ENCODE data around the gene PIGB. TPM values are rescaled to one million over a fixed set of nuclear protein-coding genes. Genes with fewer than 3 reads are reported as not detected.
"Not testable (repeated sequence)": the region's sequence is repeated elsewhere in the genome, so short reads cannot be mapped to it uniquely, and the experiment has no call there.

Gene PIGB
- total and polyA plus RNA-seq, 4 donors = 3.4 to 9.7 (median 4.8) TPM

GRCh38 chr15:55277116-55277564 is 41.9 kb upstream of the PIGB start:
- H3K4me3 ChIP-seq (ENCODE audit: low read depth in 1 of 3, low read length in 3 of 3) = no peak overlapping the region
- peaks cover 0 to 1% (median 0%) of the 10 kb centered on the region in 4 donors for H3K4me1 ChIP-seq (ENCODE audit: control insufficient read depth in 4 of 4, insufficient read depth in 4 of 4, low read length in 3 of 4)
- H3K27me3 ChIP-seq (ENCODE audit: control insufficient read depth in 4 of 4, insufficient read depth in 4 of 4, low read length in 3 of 4) = no peaks in the 10 kb centered on the region
- no peaks in the 10 kb centered on the region for H3K36me3 ChIP-seq (ENCODE audit: control insufficient read depth in 4 of 4, insufficient read depth in 3 of 4, low read depth in 1 of 4, low read length in 3 of 4)
- TF ChIP-seq, protein P1, sequence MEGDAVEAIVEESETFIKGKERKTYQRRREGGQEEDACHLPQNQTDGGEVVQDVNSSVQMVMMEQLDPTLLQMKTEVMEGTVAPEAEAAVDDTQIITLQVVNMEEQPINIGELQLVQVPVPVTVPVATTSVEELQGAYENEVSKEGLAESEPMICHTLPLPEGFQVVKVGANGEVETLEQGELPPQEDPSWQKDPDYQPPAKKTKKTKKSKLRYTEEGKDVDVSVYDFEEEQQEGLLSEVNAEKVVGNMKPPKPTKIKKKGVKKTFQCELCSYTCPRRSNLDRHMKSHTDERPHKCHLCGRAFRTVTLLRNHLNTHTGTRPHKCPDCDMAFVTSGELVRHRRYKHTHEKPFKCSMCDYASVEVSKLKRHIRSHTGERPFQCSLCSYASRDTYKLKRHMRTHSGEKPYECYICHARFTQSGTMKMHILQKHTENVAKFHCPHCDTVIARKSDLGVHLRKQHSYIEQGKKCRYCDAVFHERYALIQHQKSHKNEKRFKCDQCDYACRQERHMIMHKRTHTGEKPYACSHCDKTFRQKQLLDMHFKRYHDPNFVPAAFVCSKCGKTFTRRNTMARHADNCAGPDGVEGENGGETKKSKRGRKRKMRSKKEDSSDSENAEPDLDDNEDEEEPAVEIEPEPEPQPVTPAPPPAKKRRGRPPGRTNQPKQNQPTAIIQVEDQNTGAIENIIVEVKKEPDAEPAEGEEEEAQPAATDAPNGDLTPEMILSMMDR (IDR thresholded peaks at IDR 0.05; ENCODE audit: low read depth, low read length, missing input control) = no peak
- no peak overlapping the region for H3K9ac ChIP-seq (ENCODE audit: low read depth in 1 of 2, low read length in 2 of 2)
- DNase-seq (ENCODE audit: low spot score) = no peak
- 64% methylated on average over 7 of the region's 7 CpGs for WGBS
- H3K27ac ChIP-seq (ENCODE audit: low read depth in 1 of 2, low read length in 2 of 2) = peak overlapping the region in 1 of 2 donors; percentile 9
- H3K9me3 ChIP-seq (ENCODE audit: control insufficient read depth in 4 of 4, low read length in 3 of 4) = no peaks in the 10 kb centered on the region

- TF ChIP-seq EGR1 (IDR thresholded peaks at IDR 0.05; ENCODE audit: low read depth in 2 of 2) = no peak
- no peak for TF ChIP-seq TAF1 (conservative IDR thresholded peaks at IDR 0.05)
- TF ChIP-seq NR2F2 (IDR thresholded peaks at IDR 0.05) = no peak
- no peak for TF ChIP-seq MAX (IDR thresholded peaks at IDR 0.05)
- no peak for TF ChIP-seq HNF4A (conservative IDR thresholded peaks at IDR 0.05)
- no peak for TF ChIP-seq JUND (IDR thresholded peaks at IDR 0.05)
- H3K27ac ChIP-seq (ENCODE audit: low read depth in 1 of 2, low read length in 2 of 2) = peak overlapping the region in 1 of 2 donors; percentile 9
- H3K4me1 ChIP-seq (ENCODE audit: control insufficient read depth in 4 of 4, insufficient read depth in 4 of 4, low read length in 3 of 4) = peaks cover 0 to 1% (median 0%) of the 10 kb centered on the region in 4 donors
- no peak overlapping the region for H3K4me3 ChIP-seq (ENCODE audit: low read depth in 1 of 3, low read length in 3 of 3)
- no peak overlapping the region for H3K9ac ChIP-seq (ENCODE audit: low read depth in 1 of 2, low read length in 2 of 2)
- H3K36me3 ChIP-seq (ENCODE audit: control insufficient read depth in 4 of 4, insufficient read depth in 3 of 4, low read depth in 1 of 4, low read length in 3 of 4) = no peaks in the 10 kb centered on the region
- WGBS = 82% methylated on average over 2 of the region's 2 CpGs
- H3K9me3 ChIP-seq (ENCODE audit: control insufficient read depth in 4 of 4, low read length in 3 of 4) = no peaks in the 10 kb centered on the region
- H3K27me3 ChIP-seq (ENCODE audit: control insufficient read depth in 4 of 4, insufficient read depth in 4 of 4, low read length in 3 of 4) = no peaks in the 10 kb centered on the region
- no peak for DNase-seq (ENCODE audit: low spot score)
Observed at GRCh38 chr15:55277715-55278114, 41.3 kb upstream of the PIGB start.

DNA sequence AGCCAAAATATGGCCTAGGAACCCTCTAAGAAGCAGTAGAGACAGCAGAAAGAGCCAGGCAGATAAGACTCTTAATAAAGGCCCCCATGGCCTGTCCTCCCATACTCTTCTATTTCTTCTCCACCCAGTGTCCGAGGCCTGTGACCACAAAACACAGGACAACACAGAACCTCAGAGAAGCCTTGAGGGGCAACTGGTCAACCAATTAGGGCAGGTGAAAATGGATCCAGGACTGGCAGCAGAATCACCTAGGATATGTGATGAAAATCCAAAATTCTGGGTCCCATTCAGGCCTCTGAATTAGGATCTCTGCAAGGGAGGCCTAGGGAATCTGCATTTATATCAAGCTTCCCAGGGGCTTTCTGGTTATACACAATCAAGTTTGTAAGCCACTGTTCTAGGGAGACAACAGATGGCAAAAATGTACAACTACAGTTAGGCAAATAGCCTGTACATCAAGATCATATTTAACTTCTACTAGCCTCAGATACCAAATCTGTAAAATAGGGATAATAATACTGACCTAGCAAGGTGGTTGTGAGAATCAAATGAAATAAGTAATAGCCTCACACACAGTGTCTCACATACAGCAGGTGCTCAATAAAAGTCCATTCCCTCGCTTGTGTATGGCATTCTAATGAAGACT is 39.8 kb upstream of the PIGB start:
- Histone ChIP-seq H3K4me3 (ENCODE audit: low read depth in 1 of 3, low read length in 3 of 3) (no peak overlapping the region), H3K27me3 (ENCODE audit: control insufficient read depth in 4 of 4, insufficient read depth in 4 of 4, low read length in 3 of 4) (no peaks in the 10 kb centered on the region), H3K9me3 (ENCODE audit: control insufficient read depth in 4 of 4, low read length in 3 of 4) (no peaks in the 10 kb centered on the region), H3K27ac (ENCODE audit: low read depth in 1 of 2, low read length in 2 of 2) (peak overlapping the region in 1 of 2 donors; percentile 1), H3K36me3 (ENCODE audit: control insufficient read depth in 4 of 4, insufficient read depth in 3 of 4, low read depth in 1 of 4, low read length in 3 of 4) (no peaks in the 10 kb centered on the region), H3K9ac (ENCODE audit: low read depth in 1 of 2, low read length in 2 of 2) (no peak overlapping the region), H3K4me1 (ENCODE audit: control insufficient read depth in 4 of 4, insufficient read depth in 4 of 4, low read length in 3 of 4) (peaks cover 0 to 3% (median under 1%) of the 10 kb centered on the region in 4 donors)
- 94% methylated on average over 2 of the region's 2 CpGs for WGBS
- no peak for DNase-seq (ENCODE audit: low spot score)
- TF ChIP-seq TAF1 (conservative IDR thresholded peaks at IDR 0.05) (no peak), NR2F2 (IDR thresholded peaks at IDR 0.05) (no peak), FOXA2 (IDR thresholded peaks at IDR 0.05) (no peak), YY1 (IDR thresholded peaks at IDR 0.05) (no peak), RXRA (IDR thresholded peaks at IDR 0.05) (no peak), HNF4A (conservative IDR thresholded peaks at IDR 0.05) (no peak)

DNA sequence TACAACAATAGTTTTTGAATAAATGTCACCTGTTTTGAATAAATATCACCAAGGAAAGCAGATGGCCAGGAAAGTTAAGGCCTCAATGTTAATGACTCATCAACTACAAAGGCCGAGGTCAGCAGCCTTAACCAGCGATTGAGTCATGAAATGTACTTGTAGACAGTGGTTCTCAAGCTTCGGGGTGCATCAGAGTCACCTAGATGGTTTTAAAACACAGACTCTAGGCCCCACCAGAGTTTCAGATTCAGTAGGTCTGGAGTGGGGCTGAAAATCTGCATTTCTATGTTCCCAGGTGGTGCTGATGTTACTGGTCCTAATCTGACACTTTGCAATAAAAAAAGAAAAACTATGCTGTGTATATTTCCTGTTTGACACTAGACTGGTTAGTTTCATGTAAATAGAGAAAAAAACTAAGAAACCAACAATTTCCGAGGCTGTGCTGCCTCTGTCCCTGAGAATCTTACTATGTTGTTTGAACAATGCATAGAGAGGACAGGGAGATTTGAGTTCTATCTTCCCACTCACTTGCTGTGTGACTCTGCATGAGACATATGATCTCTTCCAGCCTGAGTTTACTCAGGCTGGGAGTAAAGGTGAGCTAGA is 39.2 kb upstream of the PIGB start:
- no peak for DNase-seq (ENCODE audit: low spot score)
- Histone ChIP-seq H3K36me3 (ENCODE audit: control insufficient read depth in 4 of 4, insufficient read depth in 3 of 4, low read depth in 1 of 4, low read length in 3 of 4) (no peaks in the 10 kb centered on the region), H3K9ac (ENCODE audit: low read depth in 1 of 2, low read length in 2 of 2) (no peak overlapping the region), H3K9me3 (ENCODE audit: control insufficient read depth in 4 of 4, low read length in 3 of 4) (no peaks in the 10 kb centered on the region), H3K27me3 (ENCODE audit: control insufficient read depth in 4 of 4, insufficient read depth in 4 of 4, low read length in 3 of 4) (no peaks in the 10 kb centered on the region), H3K4me3 (ENCODE audit: low read depth in 1 of 3, low read length in 3 of 3) (no peak overlapping the region), H3K4me1 (ENCODE audit: control insufficient read depth in 4 of 4, insufficient read depth in 4 of 4, low read length in 3 of 4) (peaks cover 0 to 6% (median 2%) of the 10 kb centered on the region in 4 donors), H3K27ac (ENCODE audit: low read depth in 1 of 2, low read length in 2 of 2) (peak overlapping the region in 1 of 2 donors; percentile 1)
- no peak for TF ChIP-seq EGR1 (IDR thresholded peaks at IDR 0.05; ENCODE audit: low read depth in 2 of 2)
- peak; percentile 26 to 66 for TF ChIP-seq JUND (IDR thresholded peaks at IDR 0.05)
- WGBS = 77% methylated on average over 4 of the region's 4 CpGs

- not testable (repeated sequence) for DNase-seq (ENCODE audit: low spot score); H3K4me3 ChIP-seq (ENCODE audit: low read depth in 1 of 3, low read length in 3 of 3); H3K9ac ChIP-seq (ENCODE audit: low read depth in 1 of 2, low read length in 2 of 2); H3K4me1 ChIP-seq (ENCODE audit: control insufficient read depth in 4 of 4, insufficient read depth in 4 of 4, low read length in 3 of 4); H3K9me3 ChIP-seq (ENCODE audit: control insufficient read depth in 4 of 4, low read length in 3 of 4); H3K27me3 ChIP-seq (ENCODE audit: control insufficient read depth in 4 of 4, insufficient read depth in 4 of 4, low read length in 3 of 4); H3K36me3 ChIP-seq (ENCODE audit: control insufficient read depth in 4 of 4, insufficient read depth in 3 of 4, low read depth in 1 of 4, low read length in 3 of 4); H3K27ac ChIP-seq (ENCODE audit: low read depth in 1 of 2, low read length in 2 of 2)
- WGBS = 91% methylated on average over 2 of the region's 2 CpGs
Observed at GRCh38 chr15:55280589-55280988, 38.4 kb upstream of the PIGB start.

All from liver (tissue), 9 donors.